GM19328 (cell line): Measurements from ENCODE around the gene PLCB2.

Experiments used
- ATAC-seq: cut with Tn5 transposase; IDR thresholded peaks from one replicate; pipeline ENCODE4 v1.9.1; 2021; ENCODE audit warnings: mild to moderate bottlenecking, moderate library complexity; ENCODE audit not compliant: unreplicated experiment

Gene PLCB2

GRCh38 chr15:40340740-40341400, 33.1 kb upstream of the PLCB2 start, which contains the start of gene CCDC9B:
Gene CCDC9B (minus strand): TSS chr15:40340939. CDS start chr15:40340819, 120 bp downstream.
- ATAC-seq: no peak

- no peak for ATAC-seq
Measured at GRCh38 chr15:40340038-40340739, 32.5 kb upstream of the PLCB2 start.

- ATAC-seq: no peak
Measured at GRCh38 chr15:40339621-40339945, 31.8 kb upstream of the PLCB2 start.

GRCh38 chr15:40338921-40339620, 31.3 kb upstream of the PLCB2 start:
- ATAC-seq: no peak

GRCh38 chr15:40338041-40338657, 30.4 kb upstream of the PLCB2 start:
- ATAC-seq: no peak

GRCh38 chr15:40337597-40337996, 29.9 kb upstream of the PLCB2 start:
- ATAC-seq: no peak

- ATAC-seq: no peak
Measured at GRCh38 chr15:40336744-40337122, 29.0 kb upstream of the PLCB2 start.

GRCh38 chr15:40335938-40336743, 28.4 kb upstream of the PLCB2 start:
- ATAC-seq: no peak

- no peak for ATAC-seq
Measured at GRCh38 chr15:40334941-40335795, 27.4 kb upstream of the PLCB2 start.

GRCh38 chr15:40334541-40334940, 26.8 kb upstream of the PLCB2 start:
- ATAC-seq: no peak

GRCh38 chr15:40333922-40334492, 26.3 kb upstream of the PLCB2 start:
- ATAC-seq: no peak

- ATAC-seq: no peak
Measured at GRCh38 chr15:40332113-40332781, 24.5 kb upstream of the PLCB2 start.

GRCh38 chr15:40331637-40332036, 23.9 kb upstream of the PLCB2 start:
- ATAC-seq: no peak

GRCh38 chr15:40331026-40331425, 23.3 kb upstream of the PLCB2 start:
- no peak for ATAC-seq

- no peak for ATAC-seq
Measured at GRCh38 chr15:40330368-40330836, 22.7 kb upstream of the PLCB2 start.

- ATAC-seq: no peak
Measured at GRCh38 chr15:40329804-40330203, 22.1 kb upstream of the PLCB2 start.

GRCh38 chr15:40328751-40329150, 21.0 kb upstream of the PLCB2 start:
- ATAC-seq: no peak

- no peak for ATAC-seq
Measured at GRCh38 chr15:40328176-40328575, 20.4 kb upstream of the PLCB2 start.

GRCh38 chr15:40327457-40327856, 19.7 kb upstream of the PLCB2 start:
- ATAC-seq: no peak
